ENCODE measurements around the gene TMED5.
"Not testable (repeated sequence)": the region's sequence is repeated elsewhere in the genome, so short reads cannot be mapped to it uniquely, and the experiment has no call there.

The TMED5 gene

DNA sequence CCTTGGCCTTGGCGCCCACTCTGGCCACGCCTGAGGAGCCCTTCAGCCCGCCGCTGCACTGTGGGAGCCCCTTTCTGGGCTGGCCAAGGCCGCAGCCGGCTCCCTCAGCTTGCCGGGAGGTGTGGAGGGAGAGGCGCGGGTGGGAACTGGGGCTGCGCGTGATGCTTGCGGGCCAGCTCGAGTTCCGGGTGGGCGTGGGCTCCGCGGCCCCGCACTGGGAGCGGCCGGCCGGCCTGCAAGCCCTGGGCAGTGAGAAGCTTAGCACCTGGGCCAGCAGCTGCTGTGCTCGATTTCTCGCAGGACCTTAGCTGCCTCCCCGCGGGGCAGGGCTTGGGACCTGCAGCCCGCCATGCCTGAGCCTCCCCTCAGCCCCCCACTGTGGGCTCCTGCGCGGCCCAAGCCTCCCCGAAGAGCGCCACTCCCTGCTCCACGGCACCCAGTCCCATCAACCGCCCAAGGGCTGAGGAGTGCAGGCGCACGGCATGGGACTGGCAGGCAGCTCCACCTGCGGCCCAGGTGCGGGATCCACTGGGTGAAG lies 10.0 kb downstream of the TMED5 start:
- not testable (repeated sequence) for DNase-seq

DNA sequence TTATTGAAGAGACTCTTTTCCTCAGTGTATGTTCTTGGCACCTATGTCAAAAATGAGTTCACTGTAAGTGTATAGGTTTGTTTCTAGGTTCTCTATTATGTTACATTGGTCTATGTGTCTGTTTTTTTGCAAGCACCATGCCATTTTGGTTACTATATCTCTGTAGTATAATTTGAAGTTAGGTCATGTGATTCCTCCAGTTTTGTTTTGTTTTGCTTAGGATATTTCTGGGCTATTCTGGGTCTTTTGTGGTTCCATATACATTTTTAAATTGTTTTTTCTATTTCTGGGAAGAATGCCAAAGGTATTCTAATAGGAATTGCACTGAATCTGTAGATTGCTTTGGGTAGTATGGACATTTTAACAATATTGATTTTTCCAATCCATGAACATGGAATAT lies 13.2 kb downstream of the TMED5 start:
- DNase-seq = no peak

DNA sequence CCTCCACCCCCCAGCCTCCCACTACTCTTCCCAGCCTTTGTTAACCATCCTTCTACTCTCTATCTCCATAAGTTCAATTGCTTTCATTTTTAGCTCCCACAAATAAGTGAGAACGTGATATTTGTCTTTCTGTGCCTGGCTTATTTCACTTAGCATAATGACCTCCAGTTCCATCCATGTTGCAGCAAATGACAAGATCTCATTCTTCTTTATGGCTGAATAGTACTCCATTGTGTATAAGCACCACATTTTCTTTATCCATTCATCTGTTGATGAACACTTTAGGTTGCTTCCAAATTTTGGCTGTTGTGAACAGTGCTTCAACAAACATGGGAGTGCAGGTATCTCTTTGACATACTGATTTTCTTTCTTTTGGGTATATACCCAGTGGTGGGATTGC lies 14.3 kb downstream of the TMED5 start:
- not testable (repeated sequence) for DNase-seq

DNA sequence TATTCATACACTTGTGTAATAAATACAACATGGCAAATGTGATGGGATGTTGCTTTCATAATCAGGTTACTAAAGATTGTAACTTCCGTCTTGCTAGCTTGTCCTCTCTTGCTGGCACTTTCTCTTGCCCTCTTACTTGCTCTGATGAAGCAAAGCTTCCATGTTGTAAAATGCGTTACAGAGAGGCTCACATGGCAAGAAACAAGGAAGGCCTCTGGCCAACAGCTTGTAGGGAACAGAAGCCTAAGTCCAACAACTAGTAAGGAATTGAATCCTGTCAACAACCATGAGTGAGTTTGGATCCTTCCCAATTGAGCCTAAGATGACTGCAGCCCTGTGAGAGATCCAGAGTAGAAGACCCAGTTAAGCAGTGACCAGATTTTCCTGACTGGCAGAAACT lies 15.4 kb downstream of the TMED5 start:
- no peak for DNase-seq

DNA sequence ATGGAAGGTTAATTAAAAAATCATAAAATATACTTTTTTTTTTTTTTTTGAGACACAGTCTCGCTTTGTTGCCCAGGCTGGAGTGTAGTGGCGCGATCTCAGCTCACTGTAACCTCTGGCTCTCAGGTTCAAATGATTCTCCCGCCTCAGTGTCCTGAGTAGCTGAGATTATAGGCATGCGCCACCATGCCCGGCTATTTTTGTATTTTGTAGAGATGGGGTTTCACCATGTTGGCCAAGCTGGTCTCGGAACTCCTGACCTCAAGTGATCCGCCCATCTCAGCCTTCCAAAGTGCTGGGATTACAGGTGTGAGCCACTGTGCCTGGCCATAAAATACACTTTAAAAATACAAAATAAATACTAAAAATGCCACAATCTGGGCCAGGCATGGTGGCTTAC lies 16.9 kb downstream of the TMED5 start:
- not testable (repeated sequence) for DNase-seq

DNA sequence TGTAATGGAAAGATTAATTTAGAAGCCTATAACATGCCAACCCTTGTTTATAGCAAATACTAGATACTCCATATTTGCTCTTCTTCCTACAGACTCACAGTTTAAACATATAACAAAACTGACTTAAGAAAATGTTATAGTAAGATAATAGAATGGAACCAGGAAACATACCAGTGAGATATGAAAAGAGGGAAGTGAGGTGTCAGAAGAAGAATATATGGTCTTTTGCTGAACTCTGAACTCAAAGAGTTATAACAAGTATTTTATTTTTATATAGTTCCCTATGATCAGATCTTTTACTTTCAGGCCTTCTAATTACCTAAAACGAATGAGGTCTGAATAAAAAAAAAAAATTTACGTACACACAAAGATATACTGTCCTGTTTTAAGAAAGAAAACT lies 20.9 kb downstream of the TMED5 start:
- peak; percentile 58 for DNase-seq

DNA sequence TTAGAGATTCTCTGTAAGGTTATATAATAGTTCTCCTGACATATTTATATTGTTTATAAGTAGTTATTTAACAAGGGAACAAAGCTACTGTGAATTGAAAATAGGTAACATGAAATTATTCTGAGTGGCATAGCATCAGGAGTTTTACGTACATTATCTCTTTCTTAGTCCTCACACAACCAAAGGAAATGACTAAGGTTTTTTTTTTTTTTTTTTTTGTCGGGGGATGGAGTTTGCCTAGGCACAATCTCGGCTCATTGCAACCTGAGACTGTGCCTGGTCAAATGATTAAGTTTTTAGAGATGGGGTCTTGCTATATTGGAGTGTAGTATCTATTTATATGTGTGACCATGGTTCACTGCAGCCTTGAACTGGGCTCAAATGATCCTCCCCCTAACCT lies 24.9 kb downstream of the TMED5 start:
- DNase-seq = peak; percentile 29

DNA sequence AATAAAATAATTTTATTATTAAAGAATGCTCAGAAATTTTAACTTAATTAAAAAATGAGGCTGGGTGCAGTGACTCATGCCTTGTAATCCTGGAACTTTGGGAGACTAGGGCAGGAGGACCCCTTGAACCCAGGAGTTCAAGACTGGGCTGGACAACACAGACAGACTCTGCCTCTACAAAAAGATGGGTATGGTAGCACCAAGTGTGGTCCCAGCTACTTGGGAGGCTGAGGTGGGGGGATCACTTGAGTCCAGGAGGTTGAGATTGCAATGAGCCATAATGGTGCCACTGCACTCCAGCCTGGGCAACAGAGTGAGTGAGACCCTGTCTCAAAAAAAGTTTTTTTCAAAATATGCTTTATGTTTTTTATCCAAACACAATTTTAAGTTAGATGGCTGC lies 25.3 kb downstream of the TMED5 start:
- no peak for DNase-seq

DNA sequence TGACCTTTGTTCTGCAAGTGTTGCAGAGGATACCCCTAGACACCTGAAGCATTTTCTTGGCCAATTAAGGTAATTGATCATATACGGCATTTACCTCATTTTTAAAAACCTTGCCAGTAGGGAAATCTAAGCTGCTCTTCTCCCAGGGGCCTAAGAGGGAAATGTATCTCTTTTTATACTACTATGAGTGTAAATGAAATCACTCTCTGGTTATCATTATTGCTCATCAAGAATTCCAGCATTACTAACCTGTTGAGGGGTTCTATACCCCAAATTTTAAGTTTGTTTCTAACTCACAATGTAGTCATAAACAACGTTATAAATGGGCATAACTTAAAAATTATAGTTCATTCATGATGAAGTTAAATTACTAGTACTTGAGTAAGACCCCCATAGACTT lies 27.4 kb downstream of the TMED5 start:
- no peak for DNase-seq

DNA sequence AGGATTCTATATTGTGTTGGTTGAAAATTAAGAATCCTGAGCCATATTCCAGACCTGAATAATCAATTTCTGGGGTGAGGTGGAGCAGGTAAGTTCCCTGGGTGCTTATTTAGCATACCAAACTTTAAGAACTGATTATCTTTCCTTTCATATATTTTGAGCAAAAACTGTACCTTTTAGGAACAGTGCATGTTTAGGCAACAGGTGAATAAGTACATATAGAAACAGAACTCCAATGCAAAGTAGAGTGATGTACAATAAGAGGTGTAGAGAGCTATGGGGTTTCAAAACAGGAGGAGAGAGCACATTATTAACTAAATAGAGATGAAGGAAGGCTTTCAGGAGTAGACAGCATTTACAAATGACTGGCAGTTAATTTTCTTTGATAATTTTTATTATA lies 28.7 kb downstream of the TMED5 start:
- no peak for DNase-seq

DNA sequence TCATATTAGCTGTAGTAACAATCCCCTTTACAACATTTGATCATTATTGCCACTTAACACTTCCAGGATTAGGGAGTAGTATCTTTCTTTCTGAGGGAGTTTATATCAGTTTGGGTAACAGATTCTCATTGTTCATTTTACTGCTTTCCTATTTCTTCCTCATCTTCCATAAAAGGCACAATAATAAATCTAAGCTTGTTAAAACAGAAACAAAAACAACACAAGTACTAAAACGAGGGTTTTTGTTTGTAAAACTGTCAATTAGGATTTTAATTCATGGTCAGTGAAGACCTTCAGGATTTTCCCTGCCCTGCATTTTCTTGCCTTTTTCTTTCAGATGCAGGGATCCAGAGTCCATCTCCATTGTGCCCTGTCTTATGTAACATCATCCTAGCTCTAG lies 29.5 kb downstream of the TMED5 start:
- DNase-seq = no peak

DNA sequence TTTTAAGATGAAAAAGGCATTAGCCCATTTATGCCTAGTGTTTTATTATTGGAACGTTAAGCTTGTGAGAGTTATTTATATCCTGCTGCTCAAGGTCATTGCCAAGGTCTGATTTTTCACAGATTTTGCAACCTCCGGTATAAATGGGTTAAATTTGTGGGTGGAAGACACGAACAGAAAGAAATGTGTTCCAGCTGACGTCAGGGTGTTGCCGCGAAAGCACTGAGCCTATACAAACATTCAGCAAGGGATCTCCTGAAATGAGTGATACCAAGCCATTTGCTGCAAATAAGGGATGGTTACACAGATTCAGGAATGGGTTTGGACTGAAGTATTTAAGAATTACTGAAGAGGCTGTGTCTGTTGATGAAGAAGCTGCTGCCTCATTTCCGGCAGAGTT lies 32.2 kb downstream of the TMED5 start:
- no peak for DNase-seq

DNA sequence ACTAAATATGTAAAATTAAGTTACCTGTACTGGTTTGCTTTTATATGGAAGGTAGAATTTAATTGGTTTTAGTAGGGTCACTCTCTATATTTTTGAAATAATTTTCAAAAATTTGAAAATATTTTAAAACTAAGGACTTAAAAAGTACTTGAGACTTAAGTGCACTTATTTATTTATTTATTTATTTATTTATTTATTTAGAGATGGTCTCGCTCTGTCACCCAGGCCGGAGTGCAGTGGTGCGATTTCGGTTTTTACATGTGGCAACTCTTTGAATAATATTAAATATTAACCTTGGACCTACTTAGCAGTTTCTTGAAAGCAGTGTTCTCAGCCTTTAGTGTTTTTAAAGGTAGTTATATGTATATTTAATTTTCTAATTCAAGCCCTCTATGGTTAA lies 36.4 kb downstream of the TMED5 start:
- no peak for DNase-seq

DNA sequence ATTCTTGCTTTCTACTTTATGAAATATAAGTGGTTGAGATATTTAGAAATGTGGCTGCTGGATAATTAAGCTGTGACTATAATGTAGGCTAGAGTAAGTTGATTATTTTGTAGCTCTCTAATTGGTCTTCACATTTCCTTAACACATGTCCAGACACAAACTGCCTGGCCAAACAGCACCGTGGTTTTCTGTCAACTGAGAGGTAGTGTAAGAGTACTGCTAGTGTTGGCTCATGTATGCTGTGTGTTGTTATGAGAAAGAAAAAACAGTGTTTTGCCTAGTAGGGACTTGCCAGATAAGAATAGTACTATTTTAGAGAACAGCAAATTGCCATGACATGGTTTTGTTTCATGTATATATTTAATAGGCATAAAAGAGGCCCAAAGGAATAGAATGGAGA lies 37.1 kb downstream of the TMED5 start:
- peak; percentile 27 for DNase-seq

DNA sequence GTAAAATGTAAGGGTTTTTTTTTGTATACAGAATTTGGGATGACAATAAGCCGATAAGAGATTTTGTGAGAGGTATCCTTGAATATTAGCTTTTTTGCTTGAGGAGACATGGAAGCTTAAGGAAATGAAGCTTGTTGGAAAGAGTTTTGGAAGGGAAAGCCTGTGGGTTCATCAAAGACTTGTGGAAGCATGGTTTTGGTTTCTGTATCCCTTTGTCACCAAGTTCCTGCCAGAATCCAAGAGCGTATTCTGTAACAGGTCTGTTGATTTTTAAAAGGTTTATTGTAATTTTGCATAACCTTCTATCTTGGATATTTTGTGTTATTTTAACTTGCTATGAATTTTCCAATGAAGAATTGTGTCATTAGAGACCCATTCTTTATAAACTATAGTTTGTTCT lies 38.1 kb downstream of the TMED5 start:
- no peak for DNase-seq

DNA sequence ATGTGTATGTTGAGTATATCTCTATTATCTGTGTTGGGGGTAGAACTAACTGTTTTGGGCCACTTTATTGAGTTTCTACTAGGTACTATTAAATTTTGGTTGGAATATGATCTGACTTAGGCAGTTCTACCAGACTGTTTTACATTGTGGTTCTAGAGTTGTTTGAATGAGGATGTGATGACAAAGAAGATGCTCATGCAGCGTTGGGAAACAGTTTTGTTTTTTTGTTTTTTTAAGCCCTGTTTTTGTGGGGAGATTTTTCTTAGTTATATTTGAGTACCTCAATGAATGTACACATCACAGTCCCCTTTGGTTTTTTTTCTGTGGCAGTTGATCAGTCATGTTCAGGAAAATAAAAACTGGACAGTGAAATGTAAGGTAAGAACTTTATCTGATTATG lies 40.1 kb downstream of the TMED5 start:
- no peak for DNase-seq

DNA sequence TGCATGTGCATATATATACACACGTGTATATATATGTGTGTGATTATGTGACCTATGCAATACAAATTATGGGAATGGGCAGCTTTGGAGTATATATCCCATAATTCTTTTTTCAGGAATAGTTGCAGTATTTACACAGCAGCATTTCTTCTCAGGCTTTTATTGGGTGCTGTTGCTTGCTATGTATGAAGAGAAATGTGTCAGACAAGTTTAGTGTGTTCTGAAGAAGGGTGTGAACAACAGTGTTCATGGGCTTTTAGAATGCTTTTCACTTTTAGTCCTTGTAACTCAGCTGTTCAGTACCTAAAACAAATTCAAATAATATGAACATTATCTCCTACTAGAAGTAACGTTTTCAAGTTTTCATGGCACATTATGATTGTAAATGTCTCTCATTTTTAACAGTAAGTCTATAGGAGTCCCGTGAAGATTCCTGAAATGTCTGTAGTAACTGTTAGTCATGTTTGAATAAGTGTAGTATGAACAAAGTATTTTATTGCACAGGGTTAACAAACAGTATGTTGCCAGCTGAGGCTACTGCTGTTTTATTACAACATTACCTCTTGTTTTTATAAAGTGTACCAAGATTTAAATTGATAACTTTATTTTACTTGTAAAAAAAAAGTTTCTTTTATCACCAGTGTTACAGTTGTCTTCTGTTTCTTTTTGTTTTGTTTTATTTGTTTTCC lies 42.5 kb downstream of the TMED5 start:
- no peak for DNase-seq

DNA sequence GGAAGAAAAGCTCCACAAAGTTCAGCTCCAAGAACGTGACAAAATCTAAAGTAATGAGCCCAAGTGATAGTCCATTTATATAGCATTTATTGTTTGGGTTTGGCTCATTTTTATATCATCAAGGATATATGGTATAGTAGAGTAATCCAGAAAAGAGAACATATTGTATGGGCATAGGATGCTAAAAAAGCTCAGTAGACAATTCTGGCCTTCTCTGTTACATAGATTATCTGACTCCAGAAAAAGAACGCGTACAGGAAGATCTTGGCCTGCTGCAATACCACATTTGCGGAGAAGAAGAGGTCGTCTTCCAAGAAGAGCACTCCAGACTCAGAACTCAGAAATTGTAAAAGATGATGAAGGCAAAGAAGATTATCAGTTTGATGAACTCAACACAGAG lies 43.8 kb downstream of the TMED5 start:
- DNase-seq = no peak

DNA sequence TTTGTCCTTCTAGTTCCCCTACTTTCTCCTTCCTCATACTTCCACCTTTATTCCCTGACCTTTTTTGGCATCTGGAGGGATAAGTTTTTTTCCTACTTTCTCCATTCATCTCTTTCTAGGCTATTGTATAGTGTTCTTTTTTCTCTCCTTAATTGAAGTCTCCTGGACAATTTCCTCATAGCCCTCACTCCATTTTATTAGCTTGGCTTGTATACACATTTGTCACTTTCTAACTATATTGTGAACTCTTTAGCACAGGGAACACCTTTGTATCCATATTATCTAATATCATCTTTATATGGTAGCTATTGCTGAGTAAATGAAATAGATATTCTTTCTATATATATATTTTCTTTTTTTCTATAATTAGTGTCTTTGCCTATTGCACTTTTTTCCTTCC lies 47.6 kb downstream of the TMED5 start:
- DNase-seq = no peak

DNA sequence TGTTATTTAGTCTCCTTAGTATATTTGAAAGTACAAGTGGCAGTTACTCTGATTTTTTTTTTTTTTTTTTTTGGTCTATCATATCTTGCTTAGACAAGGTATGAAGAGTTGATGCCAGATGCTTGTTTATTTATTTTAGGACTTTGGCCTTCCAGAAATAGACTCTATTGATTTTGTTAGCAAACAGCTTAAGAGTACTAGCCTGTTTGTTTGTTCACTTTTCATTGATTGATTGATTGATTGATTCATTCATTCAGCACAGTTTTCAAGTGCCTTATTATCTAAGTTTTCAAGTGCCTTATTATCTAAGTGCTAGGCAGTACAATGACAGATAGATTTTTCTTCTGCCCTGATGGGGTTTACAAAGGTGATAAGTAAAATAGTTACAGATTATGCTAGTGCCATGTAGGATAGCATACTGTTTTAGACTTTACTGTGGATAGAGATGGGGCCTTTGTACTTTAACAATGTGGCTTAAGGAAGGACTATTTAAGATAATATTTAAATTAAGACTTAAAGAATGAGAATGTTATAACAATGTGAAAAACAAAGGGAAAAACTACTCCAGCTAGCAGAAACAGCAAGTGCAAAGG lies 50.6 kb downstream of the TMED5 start:
- no peak for DNase-seq

DNA sequence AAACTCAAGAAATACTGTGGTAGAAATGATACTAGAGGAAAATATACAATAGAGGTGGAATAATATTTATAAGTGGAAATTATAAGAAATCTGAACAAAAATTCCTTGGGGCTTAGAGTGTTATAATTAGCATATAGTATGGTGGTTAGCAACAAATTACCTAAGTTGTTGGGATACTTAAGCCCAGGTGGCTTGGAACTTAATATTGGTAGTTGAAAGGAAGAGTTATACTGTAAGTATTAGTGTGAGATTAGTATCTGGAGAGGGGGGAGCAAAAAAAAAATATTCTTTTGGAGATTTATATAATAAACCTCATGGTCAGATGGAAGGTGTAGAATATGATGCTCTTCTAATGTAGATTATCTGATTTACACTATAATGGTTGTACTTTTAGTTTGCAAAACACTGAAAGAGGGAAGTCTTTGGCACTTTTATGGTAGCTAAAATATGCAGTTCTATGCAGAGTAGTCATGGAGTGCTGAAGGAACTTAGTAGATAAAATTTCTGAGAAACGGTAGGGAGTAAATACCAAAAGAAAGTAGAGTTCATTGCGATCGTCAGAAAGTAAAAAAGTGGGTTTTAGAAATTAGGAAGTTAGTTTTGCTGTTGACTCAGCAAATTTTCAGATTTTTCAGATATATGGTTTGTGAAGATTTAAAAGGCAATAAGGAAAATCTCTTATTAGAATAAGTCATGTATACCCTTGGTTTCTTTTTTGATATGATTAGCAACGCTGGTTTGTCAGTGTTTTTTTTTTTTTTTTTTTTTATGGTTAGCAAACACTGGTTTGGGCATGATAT lies 55.5 kb downstream of the TMED5 start:
- DNase-seq = peak; percentile 72

DNA sequence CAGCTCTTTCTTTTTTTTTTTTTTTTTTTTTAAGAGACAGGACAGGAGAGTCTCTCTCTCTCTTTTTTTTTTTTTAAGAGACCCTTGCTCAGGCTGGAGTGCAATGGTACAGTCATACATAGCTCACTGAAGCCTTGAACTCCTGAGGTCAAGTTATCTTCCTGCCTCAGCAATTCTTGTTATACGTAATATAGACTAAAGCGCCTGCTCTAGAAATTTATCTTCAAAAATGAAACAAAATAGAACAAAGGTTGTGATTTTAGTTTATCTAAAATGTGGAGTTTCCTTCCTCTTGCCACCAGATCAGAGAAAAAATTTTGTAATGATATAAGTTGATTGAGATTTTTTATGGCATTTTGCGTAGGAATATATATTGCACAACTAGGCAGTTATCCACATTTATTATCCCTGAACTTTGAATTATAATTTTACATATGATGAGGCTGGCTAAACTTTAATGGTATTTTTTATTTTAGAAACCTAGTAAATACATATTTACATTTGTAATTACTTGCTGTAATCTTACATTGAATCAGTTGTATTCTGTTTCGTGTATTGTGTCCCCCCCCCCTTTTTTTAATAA lies 56.9 kb downstream of the TMED5 start:
- DNase-seq = peak; percentile 20

DNA sequence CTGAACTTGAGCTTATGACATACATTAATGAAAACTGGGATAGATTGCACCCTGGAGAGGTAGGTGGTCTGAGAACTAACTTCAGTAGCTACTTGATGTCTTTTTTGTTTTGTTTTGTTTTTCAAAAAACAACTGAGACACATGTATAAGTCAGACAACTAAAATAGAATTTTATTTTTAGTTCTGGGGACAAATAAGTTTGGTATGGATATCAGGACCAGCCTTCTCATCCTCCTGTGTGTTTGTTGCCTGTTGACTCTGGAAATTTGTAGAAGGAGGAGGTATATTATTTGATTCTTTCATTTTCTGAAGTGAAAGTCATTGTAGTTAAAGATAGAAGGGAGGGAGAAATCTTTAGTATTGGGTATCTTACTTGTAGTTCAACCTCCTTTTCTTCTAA lies 59.6 kb downstream of the TMED5 start:
- DNase-seq = no peak

DNA sequence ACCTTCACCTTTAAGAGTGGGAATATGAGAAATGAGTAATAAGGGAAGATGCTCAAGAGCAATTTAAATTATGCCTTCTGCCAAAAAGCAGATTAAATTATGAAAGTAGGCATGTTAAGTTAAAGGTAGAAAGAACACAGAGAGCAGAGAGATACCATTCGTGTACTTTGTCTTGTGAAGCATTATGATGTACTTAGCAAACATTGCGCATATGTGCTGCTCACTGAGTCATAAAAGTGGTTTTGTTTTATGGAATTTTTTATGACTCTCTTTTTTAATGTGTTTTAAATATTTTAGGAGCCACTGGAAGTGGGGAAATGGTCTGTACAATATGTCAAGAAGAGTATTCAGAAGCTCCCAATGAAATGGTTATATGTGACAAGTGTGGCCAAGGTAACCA lies 65.8 kb downstream of the TMED5 start:
- DNase-seq = no peak
